Measurements from ENCODE around the gene PLSCR1.
A peak's percentile ranks its signal among the peaks of the same experiment; 100 is the strongest.

Gene PLSCR1

GRCh38 chr3:146544002-146544928 is at the start of gene PLSCR1:
TSS of gene PLSCR1 (minus strand) at chr3:146544607. CDS start at chr3:146536552, 8,055 bp downstream.
- peak; percentile 53 for TF ChIP-seq POLR2A (IDR thresholded peaks at IDR 0.05; ENCODE audit: low read depth, low read length)
- peak; percentile 97 for FAIRE-seq
- peak; percentile 82 for DNase-seq (ENCODE audit: insufficient read length, low spot score)

DNA sequence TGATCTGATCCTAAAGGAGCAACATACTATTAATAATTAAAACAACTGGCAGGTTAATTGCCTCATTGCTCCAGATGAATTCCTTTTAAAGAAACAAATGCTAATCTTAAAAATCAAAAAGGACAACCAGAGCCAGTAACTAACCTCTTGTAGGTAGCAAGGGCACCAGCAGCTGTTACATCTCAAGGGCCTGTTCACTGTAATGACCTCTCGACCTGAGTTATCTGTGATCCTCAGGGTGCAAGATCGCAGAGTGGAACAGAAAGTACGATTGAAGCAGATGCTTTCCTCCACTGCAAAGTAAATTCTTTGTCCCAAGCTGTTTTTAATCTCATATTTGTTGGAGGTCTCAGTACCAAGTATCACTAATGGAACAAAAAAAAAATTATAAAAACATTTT is 49.4 kb upstream of the PLSCR1 start:
- FAIRE-seq (no peak), DNase-seq (ENCODE audit: insufficient read length, low spot score) (no peak)
- no peak for TF ChIP-seq POLR2A (IDR thresholded peaks at IDR 0.05; ENCODE audit: low read depth, low read length)

DNA sequence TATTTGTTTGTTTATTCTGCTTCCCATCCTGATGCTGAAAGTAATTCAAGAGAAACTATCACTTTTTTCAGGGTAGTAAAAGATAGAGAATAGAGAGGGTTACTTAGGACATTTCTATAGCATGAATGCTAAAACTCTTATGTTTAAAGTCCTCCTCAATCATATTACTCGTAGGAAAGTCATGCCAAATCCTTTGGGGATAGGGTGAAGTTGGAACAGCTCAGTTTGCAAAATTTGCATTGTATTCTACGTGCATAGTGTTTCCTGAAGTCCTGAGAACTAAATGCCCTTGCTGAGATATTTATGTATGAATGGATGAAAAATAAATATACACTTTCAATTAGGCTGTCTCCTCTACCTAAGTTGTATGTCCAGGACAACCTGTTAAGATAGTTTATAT is 46.1 kb upstream of the PLSCR1 start:
- DNase-seq (ENCODE audit: insufficient read length, low spot score) = no peak
- TF ChIP-seq POLR2A (IDR thresholded peaks at IDR 0.05; ENCODE audit: low read depth, low read length) = no peak
- FAIRE-seq = no peak

DNA sequence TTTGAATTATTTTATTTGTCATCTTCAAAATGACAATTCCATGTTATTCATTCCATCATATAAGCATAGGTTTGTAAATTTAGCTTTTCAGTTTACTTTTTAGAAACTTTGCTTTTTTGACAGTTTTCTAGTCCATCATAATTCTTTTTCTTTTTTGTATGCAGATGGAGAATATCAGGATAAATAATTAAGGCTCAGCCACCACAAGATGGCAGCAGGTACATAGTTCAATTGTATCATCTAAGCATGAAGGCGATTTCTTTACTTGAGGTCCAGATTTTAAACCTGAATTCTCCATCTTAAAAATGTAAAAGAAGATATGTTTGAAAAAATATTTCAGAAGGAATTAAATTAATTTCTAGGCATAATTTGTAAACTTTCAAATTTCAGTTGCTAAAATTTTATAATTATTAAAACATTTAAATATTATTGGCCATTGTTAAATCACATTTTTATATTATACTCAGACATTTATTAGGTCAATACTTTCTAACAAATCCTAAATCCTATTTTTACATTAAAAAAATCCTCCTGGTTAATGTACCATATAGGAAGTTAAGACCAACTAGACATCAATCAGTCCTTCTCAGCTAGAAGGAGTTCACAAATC is 45.6 kb upstream of the PLSCR1 start:
- no peak for DNase-seq (ENCODE audit: insufficient read length, low spot score)
- no peak for TF ChIP-seq POLR2A (IDR thresholded peaks at IDR 0.05; ENCODE audit: low read depth, low read length)
- FAIRE-seq = peak; percentile 66

- DNase-seq (ENCODE audit: insufficient read length, low spot score) (no peak), FAIRE-seq (no peak)
- TF ChIP-seq POLR2A (IDR thresholded peaks at IDR 0.05; ENCODE audit: low read depth, low read length) = no peak
Measured at GRCh38 chr3:146585156-146585555, 40.7 kb upstream of the PLSCR1 start.

- no peak for TF ChIP-seq POLR2A (IDR thresholded peaks at IDR 0.05; ENCODE audit: low read depth, low read length)
- FAIRE-seq = no peak
- no peak for DNase-seq (ENCODE audit: insufficient read length, low spot score)
Measured at GRCh38 chr3:146581951-146582467, 37.6 kb upstream of the PLSCR1 start.

DNA sequence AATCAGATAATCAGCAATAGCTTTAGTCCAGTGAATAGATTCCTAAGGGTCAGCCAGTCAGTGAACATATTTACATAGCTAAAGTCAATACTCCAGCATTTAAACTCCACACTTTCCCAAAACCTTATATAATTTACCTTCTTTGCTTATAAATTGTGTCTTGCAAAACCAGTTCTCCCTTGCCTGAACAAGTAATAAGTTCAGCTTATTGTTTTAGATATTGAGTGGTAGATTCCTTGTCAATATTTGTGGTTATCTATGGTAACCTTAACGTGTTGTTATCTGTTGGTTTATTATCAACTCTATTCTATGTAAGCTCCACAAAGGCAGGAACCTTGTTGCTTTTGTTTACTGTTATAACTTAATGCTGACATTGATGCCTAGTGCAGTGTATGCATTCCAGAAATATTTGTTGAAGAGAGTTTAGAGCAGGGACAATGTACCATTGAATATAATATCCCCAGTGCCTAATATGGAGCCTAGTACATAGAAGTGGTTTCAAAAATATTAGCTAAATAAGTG is 36.7 kb upstream of the PLSCR1 start:
- FAIRE-seq = no peak
- DNase-seq (ENCODE audit: insufficient read length, low spot score) = no peak
- TF ChIP-seq POLR2A (IDR thresholded peaks at IDR 0.05; ENCODE audit: low read depth, low read length) = no peak

GRCh38 chr3:146577662-146578061 is 33.3 kb upstream of the PLSCR1 start:
- DNase-seq (ENCODE audit: insufficient read length, low spot score) (no peak), FAIRE-seq (no peak)
- no peak for TF ChIP-seq POLR2A (IDR thresholded peaks at IDR 0.05; ENCODE audit: low read depth, low read length)

- no peak for FAIRE-seq
- DNase-seq (ENCODE audit: insufficient read length, low spot score) = no peak
- TF ChIP-seq POLR2A (IDR thresholded peaks at IDR 0.05; ENCODE audit: low read depth, low read length) = no peak
Measured at GRCh38 chr3:146575636-146576035, 31.2 kb upstream of the PLSCR1 start.

GRCh38 chr3:146574173-146574572 is 29.8 kb upstream of the PLSCR1 start:
- DNase-seq (ENCODE audit: insufficient read length, low spot score) (no peak), FAIRE-seq (no peak)
- TF ChIP-seq POLR2A (IDR thresholded peaks at IDR 0.05; ENCODE audit: low read depth, low read length) = no peak

- no peak for DNase-seq (ENCODE audit: insufficient read length, low spot score)
Measured at GRCh38 chr3:146569314-146569713, 24.9 kb upstream of the PLSCR1 start.

DNA sequence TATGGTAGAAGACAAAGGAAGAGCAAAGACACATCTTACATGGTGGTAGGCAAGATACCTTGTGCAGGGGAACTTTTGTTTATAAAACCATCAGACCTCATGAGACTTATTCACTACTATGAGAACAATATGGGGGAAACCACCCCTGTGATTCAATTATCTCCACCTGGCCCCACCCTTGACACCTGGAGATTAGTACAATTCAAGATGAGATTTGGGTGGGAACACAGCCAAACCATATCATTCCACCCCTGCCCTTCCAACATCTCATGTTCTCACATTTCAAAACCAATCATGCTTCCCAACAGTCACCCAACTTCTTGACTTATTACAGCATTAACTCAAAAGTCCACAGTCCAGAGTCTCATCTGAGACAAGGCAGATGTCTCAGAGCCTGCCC is 21.7 kb upstream of the PLSCR1 start:
- no peak for DNase-seq (ENCODE audit: insufficient read length, low spot score)
- no peak for FAIRE-seq
- no peak for TF ChIP-seq POLR2A (IDR thresholded peaks at IDR 0.05; ENCODE audit: low read depth, low read length)

More at GRCh38 chr3:146569314-146569713, 24.9 kb upstream of the PLSCR1 start:
- FAIRE-seq = no peak
- no peak for TF ChIP-seq POLR2A (IDR thresholded peaks at IDR 0.05; ENCODE audit: low read depth, low read length)

GRCh38 chr3:146561879-146562278 is 17.5 kb upstream of the PLSCR1 start:
- no peak for TF ChIP-seq POLR2A (IDR thresholded peaks at IDR 0.05; ENCODE audit: low read depth, low read length)
- DNase-seq (ENCODE audit: insufficient read length, low spot score) (no peak), FAIRE-seq (no peak)

- DNase-seq (ENCODE audit: insufficient read length, low spot score) = no peak
- no peak for TF ChIP-seq POLR2A (IDR thresholded peaks at IDR 0.05; ENCODE audit: low read depth, low read length)
- FAIRE-seq = no peak
Measured at GRCh38 chr3:146561463-146561862, 17.1 kb upstream of the PLSCR1 start.
